ENCODE results near the gene KRTAP5-2. TPM values are rescaled to one million over a fixed set of nuclear protein-coding genes. Genes with fewer than 3 reads are reported as not detected.

KRTAP5-2 gene
- total RNA-seq, 1 experiment from 2014 or later = not detected

DNA sequence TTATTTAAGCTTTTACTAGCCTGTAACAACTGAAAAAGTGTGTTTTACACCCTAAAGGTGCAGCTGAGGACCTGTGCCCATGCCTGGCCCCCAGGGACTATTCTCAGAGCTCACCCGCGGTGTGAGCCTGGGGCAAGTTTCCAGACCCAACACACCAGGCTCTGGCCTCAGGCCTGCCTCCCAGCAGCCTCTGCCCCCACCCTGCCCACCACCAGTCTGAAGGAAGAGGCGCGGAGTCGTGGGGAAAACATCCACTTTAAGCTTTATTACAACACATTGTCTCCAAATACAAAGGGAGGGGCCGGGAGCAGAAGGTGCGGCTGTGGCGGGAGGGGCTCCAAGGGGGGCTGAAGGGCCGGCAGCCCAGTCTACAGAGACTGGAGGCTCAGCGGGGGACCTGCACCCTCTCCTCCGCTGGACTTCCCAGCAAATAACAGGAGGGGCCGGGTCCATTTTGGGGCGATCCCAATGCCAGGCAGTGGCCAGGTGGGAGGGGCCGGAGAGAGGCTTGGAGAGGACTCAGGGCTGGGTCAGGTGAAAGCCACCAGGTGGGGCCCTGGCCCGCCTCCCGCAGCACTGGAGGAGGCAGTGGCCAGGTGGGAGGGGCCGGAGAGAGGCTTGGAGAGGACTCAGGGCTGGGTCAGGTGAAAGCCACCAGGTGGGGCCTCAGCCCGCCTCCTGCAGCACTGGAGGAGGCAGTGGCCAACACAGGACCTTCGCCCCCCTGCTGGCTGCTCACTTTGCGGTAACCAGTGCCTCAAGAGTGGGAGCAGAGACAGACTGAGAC is 44.1 kb downstream of the KRTAP5-2 start:
- Histone ChIP-seq H3K36me3 (replicated peaks; ENCODE audit: control insufficient read depth, insufficient read depth, low read length) (no peaks in the 10 kb centered on the region), H3K27me3 (ENCODE audit: control insufficient read depth, insufficient read depth, low read length) (peaks cover 17% of the 10 kb centered on the region), H3K4me3 (ENCODE audit: insufficient read depth, low read depth, low read length) (no peak overlapping the region)
- peak; percentile 90 for DNase-seq

DNA sequence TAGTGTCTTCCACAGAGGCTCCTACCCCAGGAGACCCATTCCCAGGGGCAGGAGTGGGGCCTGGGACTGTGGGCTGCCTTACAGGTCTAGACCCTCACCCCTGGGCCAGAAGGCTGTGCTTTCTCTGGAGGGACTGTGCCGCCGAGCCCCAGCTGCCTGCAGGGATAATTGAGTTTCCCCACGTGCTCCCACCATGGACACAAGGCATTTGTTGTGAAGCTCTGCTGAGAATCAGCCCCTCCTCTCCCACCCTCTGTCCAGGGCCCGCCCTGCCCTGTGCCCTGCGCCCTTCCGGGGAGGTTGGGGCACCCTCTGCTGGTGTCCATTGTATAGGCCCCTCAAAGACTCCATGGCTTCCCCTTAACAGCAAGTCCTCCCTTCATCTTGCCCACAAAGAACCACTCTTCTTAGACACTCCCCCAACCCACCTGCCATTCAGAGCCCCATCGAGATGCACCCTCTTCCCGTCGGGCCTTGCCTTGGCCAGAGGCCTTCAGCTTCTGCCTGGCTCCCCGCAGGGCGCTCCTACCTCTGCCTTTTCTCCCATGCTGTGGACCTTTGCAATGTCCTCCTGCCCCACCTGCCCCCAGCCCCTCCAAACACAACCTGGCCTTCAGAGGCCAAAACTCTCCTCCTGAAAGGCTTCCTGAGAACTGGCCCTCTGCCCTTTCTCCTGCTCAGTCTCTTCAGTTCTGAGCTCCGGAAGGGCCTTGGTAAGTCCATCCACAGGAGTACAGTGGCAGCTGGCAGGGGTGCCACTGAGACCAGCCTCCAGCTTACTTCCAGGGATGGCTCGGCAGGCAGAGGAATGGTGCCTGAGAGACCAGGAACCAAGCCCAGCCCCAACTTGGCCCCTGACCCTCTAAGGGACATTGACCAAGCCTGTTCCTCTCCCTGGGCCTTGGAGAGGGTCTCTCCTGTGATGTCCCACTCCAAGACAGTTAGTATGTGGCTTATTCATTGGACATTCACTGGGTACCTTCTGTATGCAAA is 48.5 kb downstream of the KRTAP5-2 start:
- Histone ChIP-seq H3K36me3 (replicated peaks; ENCODE audit: control insufficient read depth, insufficient read depth, low read length) (no peaks in the 10 kb centered on the region), H3K4me3 (ENCODE audit: insufficient read depth, low read depth, low read length) (no peak overlapping the region), H3K27me3 (ENCODE audit: control insufficient read depth, insufficient read depth, low read length) (peaks cover 46% of the 10 kb centered on the region)
- DNase-seq = peak; percentile 68

DNA sequence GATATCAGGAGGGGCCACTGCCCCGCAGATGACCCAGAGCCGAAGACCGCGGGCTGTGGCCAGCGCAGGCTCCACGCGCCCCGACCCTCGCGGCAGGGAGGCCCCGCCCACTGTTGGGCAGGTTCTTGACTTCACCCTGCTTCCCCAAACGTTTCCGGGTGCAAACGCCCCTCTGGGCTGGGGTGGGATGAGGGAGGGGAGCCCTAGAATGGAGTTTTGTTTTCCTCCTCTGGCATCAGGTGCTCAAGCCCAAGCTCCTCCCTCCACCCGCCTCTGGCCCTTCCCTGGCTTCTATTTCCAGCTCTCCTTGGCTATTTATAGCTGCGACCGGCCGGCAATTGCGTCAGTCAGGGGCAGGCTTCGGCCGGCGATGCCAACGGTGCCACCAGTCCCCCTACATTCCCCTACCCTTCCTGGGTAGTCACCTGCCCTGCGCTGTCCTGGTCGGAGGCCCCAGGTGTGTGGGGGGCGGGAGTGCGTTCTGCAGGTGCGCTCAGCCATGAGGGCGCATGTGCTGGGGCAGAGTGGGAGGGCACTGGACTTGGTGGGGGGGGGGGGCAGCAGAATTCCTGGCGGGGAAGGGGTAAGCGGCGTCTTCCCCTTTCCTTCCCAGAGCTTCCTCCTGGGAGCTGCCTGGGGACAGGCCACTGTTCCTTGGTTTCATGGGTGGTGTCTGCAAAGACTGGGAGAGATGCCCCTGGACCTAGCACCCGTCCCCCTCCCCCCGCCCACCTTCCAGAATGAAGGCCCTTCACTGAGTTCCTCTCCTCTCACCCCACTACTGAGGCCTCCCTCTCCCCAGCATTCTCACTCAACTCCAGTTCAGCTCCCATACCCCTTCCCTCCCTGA is 49.6 kb downstream of the KRTAP5-2 start:
- Histone ChIP-seq H3K36me3 (replicated peaks; ENCODE audit: control insufficient read depth, insufficient read depth, low read length) (no peaks in the 10 kb centered on the region), H3K27me3 (ENCODE audit: control insufficient read depth, insufficient read depth, low read length) (peaks cover 48% of the 10 kb centered on the region), H3K4me3 (ENCODE audit: insufficient read depth, low read depth, low read length) (peak overlapping the region; percentile 33; the same call in 1 of the 2 replicates)
- peak; percentile 93 for DNase-seq

DNA sequence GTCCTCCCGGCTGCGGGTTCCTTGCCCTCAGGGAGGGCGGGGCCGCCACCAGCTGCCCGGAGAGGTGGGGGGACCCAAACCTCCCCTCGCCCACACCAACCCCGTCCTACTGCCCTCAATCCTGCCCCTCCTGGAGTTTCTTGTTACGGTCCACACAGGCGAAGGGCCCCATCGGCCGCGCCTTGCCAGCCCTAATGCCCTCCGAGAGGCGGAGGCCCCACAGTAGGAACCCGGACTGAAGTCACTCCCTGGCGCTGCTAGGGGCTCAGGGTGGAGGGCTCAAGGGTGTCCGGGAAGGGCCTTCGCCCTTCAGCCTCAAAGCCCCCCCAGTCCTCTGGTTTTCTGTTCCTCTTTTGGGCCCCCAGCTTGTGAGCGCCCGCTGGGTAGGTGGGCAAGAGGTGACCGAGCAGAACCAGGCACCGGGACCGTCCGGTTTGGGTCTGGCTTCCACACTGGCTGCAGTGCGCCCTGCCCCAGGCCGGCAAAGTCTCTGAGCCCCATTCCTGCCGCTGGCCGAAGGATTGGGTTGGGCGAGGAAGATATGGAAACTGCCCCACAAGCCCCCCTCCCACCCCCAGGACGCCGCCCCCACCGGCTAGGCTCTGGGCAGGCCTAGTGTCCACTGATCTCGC is 50.5 kb downstream of the KRTAP5-2 start:
- H3K27me3 ChIP-seq (ENCODE audit: control insufficient read depth, insufficient read depth, low read length) = peaks cover 48% of the 10 kb centered on the region
- DNase-seq = peak; percentile 85
- H3K36me3 ChIP-seq (replicated peaks; ENCODE audit: control insufficient read depth, insufficient read depth, low read length) = no peaks in the 10 kb centered on the region
- H3K4me3 ChIP-seq (ENCODE audit: insufficient read depth, low read depth, low read length) = peak overlapping the region; percentile 48

Other genes starting within 250 kb of the KRTAP5-2 start
- gene BRSK2, start 208.4 kb downstream of the KRTAP5-2 start, total RNA-seq (2014; rRNA removed; shearing (Covaris generic)) = 22.2 and 23.6 TPM in 2 replicates
- gene MOB2, start 111.5 kb downstream of the KRTAP5-2 start, total RNA-seq (2014; rRNA removed; shearing (Covaris generic)) = 17.3 and 20.2 TPM in 2 replicates
- gene DUSP8, start 26.0 kb downstream of the KRTAP5-2 start, total RNA-seq (2014; rRNA removed; shearing (Covaris generic)) = 1.7 and 2.7 TPM in 2 replicates
- gene KRTAP5-1, start 13.0 kb downstream of the KRTAP5-2 start, total RNA-seq (2014; rRNA removed; shearing (Covaris generic)) = not detected in 2 replicates
- gene KRTAP5-3, start 10.2 kb upstream of the KRTAP5-2 start, total RNA-seq (2014; rRNA removed; shearing (Covaris generic)) = not detected in 2 replicates
- gene KRTAP5-4, start 23.8 kb upstream of the KRTAP5-2 start, total RNA-seq (2014; rRNA removed; shearing (Covaris generic)) = not detected in 2 replicates
- gene KRTAP5-5, start 31.5 kb upstream of the KRTAP5-2 start, total RNA-seq (2014; rRNA removed; shearing (Covaris generic)) = not detected in 2 replicates
- gene KRTAP5-6, start 98.9 kb upstream of the KRTAP5-2 start, total RNA-seq (2014; rRNA removed; shearing (Covaris generic)) = not detected in 2 replicates
- gene IFITM10, start 152.3 kb upstream of the KRTAP5-2 start, total RNA-seq (2014; rRNA removed; shearing (Covaris generic)) = 0.42 and 0.74 TPM in 2 replicates
- 177 and 235 TPM in 2 replicates for gene CTSD, start 165.6 kb upstream of the KRTAP5-2 start, total RNA-seq (2014; rRNA removed; shearing (Covaris generic))
- gene SYT8, start 236.7 kb upstream of the KRTAP5-2 start, total RNA-seq (2014; rRNA removed; shearing (Covaris generic)) = not detected in 2 replicates
- not detected in 2 replicates for gene TNNI2, start 240.7 kb upstream of the KRTAP5-2 start, total RNA-seq (2014; rRNA removed; shearing (Covaris generic))

Measured in H7 (cell line).